Measurements from ENCODE around the gene UBE2E2.

DNA sequence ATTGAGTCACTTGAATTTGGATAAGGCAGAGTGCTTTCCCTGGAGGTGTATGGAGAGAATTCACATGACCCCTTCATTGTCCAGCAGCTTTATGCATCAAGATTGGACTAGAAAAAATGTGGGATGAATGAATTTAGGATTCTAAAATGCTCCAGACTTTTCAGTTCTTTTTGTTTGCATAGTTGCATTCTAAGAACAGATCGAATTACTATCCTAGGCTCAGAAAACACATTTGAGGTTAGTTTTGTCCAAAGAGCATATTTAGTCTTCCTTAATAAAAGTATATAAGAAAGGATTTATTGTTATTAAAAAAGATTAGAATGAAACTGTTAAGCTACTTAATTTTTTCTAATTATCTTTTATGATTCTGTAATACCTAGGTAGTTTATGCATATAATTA is 127.4 kb downstream of the UBE2E2 start:
- TF ChIP-seq, protein P1, sequence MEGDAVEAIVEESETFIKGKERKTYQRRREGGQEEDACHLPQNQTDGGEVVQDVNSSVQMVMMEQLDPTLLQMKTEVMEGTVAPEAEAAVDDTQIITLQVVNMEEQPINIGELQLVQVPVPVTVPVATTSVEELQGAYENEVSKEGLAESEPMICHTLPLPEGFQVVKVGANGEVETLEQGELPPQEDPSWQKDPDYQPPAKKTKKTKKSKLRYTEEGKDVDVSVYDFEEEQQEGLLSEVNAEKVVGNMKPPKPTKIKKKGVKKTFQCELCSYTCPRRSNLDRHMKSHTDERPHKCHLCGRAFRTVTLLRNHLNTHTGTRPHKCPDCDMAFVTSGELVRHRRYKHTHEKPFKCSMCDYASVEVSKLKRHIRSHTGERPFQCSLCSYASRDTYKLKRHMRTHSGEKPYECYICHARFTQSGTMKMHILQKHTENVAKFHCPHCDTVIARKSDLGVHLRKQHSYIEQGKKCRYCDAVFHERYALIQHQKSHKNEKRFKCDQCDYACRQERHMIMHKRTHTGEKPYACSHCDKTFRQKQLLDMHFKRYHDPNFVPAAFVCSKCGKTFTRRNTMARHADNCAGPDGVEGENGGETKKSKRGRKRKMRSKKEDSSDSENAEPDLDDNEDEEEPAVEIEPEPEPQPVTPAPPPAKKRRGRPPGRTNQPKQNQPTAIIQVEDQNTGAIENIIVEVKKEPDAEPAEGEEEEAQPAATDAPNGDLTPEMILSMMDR (IDR thresholded peaks at IDR 0.05 in 4 of 5, conservative IDR thresholded peaks at IDR 0.05 in 1 of 5) = no peak
- no peak for TF ChIP-seq POLR2A (IDR thresholded peaks at IDR 0.05)

Data from gastrocnemius medialis (tissue), 4 donors.